ENCODE measurements around the gene BPIFA3.

The BPIFA3 gene

GRCh38 chr20:33261465-33261864 lies 44.3 kb downstream of the BPIFA3 start:
- no peak for DNase-seq (ENCODE audit: low read depth, low spot score)

DNA sequence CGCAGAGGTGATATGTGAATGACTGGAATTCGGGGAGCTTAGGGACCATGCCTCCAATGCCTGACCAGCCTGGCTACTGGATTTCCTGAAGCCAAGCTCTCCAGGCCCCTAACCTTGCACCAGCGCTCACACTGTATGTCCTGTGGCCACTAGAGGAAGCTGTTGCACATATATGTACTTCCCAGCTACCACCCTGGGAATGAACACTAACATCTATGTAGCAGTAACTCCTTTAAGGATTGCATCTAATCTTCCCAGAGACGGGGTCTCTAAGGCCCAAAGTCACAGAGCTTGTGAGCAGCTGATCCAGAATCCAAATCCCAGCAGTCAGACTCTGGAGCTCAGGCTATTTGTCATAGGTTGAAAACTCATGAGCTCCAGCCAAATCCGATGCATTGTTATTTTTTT lies 45.5 kb downstream of the BPIFA3 start:
- DNase-seq (ENCODE audit: low read depth, low spot score): peak; percentile 72

DNA sequence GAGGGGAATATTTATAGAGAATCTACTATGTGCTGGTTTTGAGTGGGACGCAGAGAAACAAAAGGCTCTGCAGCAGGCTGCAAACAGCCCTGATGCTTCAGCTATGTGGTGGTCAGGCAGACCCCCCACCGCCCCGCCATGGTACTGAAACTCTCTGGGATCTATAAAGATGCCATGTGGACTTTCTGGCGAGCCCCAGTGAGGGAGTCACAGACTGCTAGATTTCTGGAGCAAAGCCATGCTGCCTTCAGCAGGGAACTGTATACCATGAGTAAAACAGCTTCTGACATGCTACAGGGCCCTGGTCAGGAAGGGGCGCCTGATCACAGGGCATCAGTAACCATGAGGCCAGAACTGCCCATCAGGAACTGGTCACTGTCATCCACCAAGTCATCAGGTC lies 46.6 kb downstream of the BPIFA3 start:
- DNase-seq (ENCODE audit: low read depth, low spot score): no peak

GRCh38 chr20:33267701-33268100 lies 50.5 kb downstream of the BPIFA3 start:
- no peak for DNase-seq (ENCODE audit: low read depth, low spot score)

- no peak for DNase-seq (ENCODE audit: low read depth, low spot score)
Observed at GRCh38 chr20:33272155-33272873, 55.2 kb downstream of the BPIFA3 start.

DNA sequence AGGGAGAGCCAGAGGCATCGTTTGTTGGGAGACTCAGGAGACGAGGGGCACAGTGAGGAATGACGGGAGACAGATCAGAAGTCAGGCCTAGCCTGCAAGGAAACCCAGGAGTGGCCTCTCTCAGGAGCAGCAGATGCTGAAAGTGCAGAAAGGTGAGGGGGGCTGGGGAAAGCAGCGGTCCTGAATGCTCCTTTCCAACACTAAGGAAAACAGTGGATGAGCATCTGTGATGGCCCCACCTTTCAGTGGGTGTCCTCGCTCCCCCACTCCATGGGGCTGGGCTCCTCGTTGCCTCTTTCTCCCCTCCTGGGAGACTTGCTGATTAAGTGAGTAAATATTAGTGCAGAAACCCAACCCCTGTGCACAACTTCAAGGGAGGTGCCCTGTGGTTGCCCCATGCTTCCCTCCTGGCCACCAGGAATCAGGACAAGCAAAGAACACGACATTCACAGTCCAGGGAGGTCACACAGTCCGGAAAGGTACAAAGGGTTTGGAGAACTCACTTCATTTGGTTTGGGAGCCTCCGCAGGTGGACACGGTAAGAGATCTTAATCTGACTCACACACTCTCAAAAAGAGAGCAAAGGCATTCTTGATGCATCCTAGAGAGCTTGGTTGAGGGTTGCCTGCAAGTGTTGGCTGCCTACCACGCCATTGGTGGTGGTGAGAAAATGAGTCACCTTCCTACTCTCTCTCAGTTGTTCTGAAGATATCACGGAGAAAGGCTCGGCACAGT lies 56.1 kb downstream of the BPIFA3 start:
- peak; percentile 28 for DNase-seq (ENCODE audit: low read depth, low spot score)

DNA sequence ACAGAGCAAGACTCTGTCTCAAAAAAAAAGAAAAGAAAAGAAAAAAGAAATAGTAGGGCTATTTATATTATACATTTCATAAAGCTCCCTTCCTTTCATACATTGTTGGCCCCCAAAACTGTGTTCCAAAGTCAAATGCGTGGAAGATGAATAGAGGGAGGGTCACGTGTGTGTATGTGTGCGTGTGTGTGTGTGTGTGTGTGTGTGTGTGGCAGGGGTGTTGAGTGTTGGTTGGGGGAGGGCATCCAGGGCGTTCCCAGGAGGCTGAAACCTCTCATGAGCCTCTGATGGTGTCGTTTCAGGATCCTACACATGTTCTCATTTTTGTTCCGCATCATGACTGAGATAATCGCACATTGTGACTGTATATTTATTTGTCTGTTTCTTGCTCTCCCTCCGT lies 58.1 kb downstream of the BPIFA3 start:
- no peak for DNase-seq (ENCODE audit: low read depth, low spot score)

- DNase-seq (ENCODE audit: low read depth, low spot score): no peak
Observed at GRCh38 chr20:33275871-33276270, 58.7 kb downstream of the BPIFA3 start.

- DNase-seq (ENCODE audit: low read depth, low spot score): no peak
Observed at GRCh38 chr20:33276303-33277113, 59.4 kb downstream of the BPIFA3 start.

Data from astrocyte of the hippocampus (primary cell).